GM12878 (cell line): ENCODE data around the gene PELI2. TPM values are rescaled to one million over a fixed set of nuclear protein-coding genes. Genes with fewer than 3 reads are reported as not detected.

Experiments
- ATAC-seq: fragments of 200-7000 bp; cut with Tn5 transposase; 3 replicates; pipeline ENCODE4 v1.9.1; 2020; ENCODE audit warnings: mild to moderate bottlenecking, moderate library complexity
- BruUV-seq: library from RNA; stranded (reverse); fragments of 400-500 nt; replicated peaks from 2 replicates; lab custom pipeline; 2021; lab: Mats Ljungman, UMichigan
- CTCF ChIA-PET: fragments of 300-600 bp; sonication (Branson Sonifier 250); formaldehyde crosslinking; extraction: SDS; loops from one replicate; lab custom pipeline; 2021; ENCODE audit warnings: inconsistent platforms; lab: Yijun Ruan, JAX
- POLR2A ChIA-PET: fragments of 350-600 bp; formaldehyde crosslinking; extraction: SDS; loops from one replicate; lab custom pipeline; 2021; ENCODE audit warnings: inconsistent platforms; lab: Charles Lee
- RAD21 ChIA-PET: fragments of 300-600 bp; sonication (Branson Sonifier 250); formaldehyde crosslinking; loops from one replicate; lab custom pipeline; 2023; ENCODE audit warnings: antibody characterized with exemption; ENCODE audit not compliant: unreplicated experiment; lab: Charles Lee
- SMC1A ChIA-PET: fragments of 300-600 bp; sonication (Branson Sonifier 250); formaldehyde crosslinking; loops from one replicate; lab custom pipeline; 2023; ENCODE audit not compliant: unreplicated experiment, uncharacterized antibody; lab: Charles Lee
- DNase-seq: peaks from one replicate; pipeline ENCODE4 v3.0.0-alpha.2; 2011; ENCODE audit warnings: low read depth, low spot score
- FAIRE-seq: peaks from 3 replicates; lab custom pipeline; 2011; peaks lifted over from hg19 to GRCh38; lab: Jason Lieb, UNC
- H2AFZ ChIP-seq: 2 replicates; pipeline ENCODE4 v1.6.0; 2011; ENCODE audit warnings: low read depth, low read length, control low read depth; ENCODE audit not compliant: control insufficient read depth
- H3K27ac ChIP-seq: 2 replicates; pipeline ENCODE4 v1.5.1; 2011; ENCODE audit warnings: control low read depth; ENCODE audit not compliant: control insufficient read depth, insufficient read depth
- H3K27me3 ChIP-seq, 2 experiments: replicated peaks in 1 of 2; 2 replicates each; pipeline versions ENCODE4 v1.6.0 to v1.6.1; 2011; ENCODE audit warnings: low read length in 1 of 2; ENCODE audit not compliant: control insufficient read depth in 2 of 2, insufficient read depth in 2 of 2
- H3K36me3 ChIP-seq, 2 experiments: 2 replicates each; pipeline ENCODE4 v1.5.1; 2011; ENCODE audit warnings: low read length in 1 of 2; ENCODE audit not compliant: control insufficient read depth in 2 of 2, insufficient read depth in 2 of 2
- H3K4me1 ChIP-seq: 2 replicates; pipeline ENCODE4 v1.6.1; 2011; ENCODE audit warnings: mild to moderate bottlenecking, low read length, moderate library complexity, mixed read lengths; ENCODE audit not compliant: control insufficient read depth, insufficient read depth
- H3K4me2 ChIP-seq: 2 replicates; pipeline ENCODE4 v1.6.0; 2011; ENCODE audit warnings: control low read depth; ENCODE audit not compliant: control insufficient read depth, insufficient read depth
- H3K4me3 ChIP-seq: fragments of 200-600 bp; sonication (generic); 2 replicates; pipeline ENCODE4 v1.5.1; 2016
- H3K79me2 ChIP-seq: 2 replicates; pipeline ENCODE4 v1.6.0; 2011; ENCODE audit warnings: low read length; ENCODE audit not compliant: control insufficient read depth, insufficient read depth
- H3K9ac ChIP-seq: 2 replicates; pipeline ENCODE4 v1.8.0; 2011; ENCODE audit warnings: low read length, control low read depth, mixed read lengths; ENCODE audit not compliant: control insufficient read depth, insufficient read depth
- H3K9me3 ChIP-seq: replicated peaks from 3 replicates; pipeline ENCODE4 v1.5.1; 2011; ENCODE audit warnings: mild to moderate bottlenecking, low read length; ENCODE audit not compliant: control insufficient read depth, insufficient read depth
- H4K20me1 ChIP-seq: 2 replicates; pipeline ENCODE4 v1.6.0; 2011; ENCODE audit not compliant: control insufficient read depth, insufficient read depth
- CREB1 ChIP-seq: IDR thresholded peaks from 2 replicates; pipeline ENCODE4 v1.6.1; 2012; ENCODE audit warnings: low read depth, mild to moderate bottlenecking, inconsistent platforms
- CREM ChIP-seq: IDR thresholded peaks from 2 replicates; pipeline ENCODE4 v1.6.1; 2014; ENCODE audit warnings: antibody characterized with exemption, low read depth
- EP300 ChIP-seq, 2 experiments: fragments of 150-350 bp in 1 of 2; IDR thresholded peaks; 2 replicates each; pipeline ENCODE4 v1.6.1; 2011 to 2012; ENCODE audit warnings: low read depth in 2 of 2, low read length in 2 of 2, borderline replicate concordance in 1 of 2, improper control_type of control experiment in 1 of 2, inconsistent platforms in 1 of 2; ENCODE audit not compliant: control insufficient read depth in 1 of 2
- JUNB ChIP-seq: IDR thresholded peaks from 2 replicates; pipeline ENCODE4 v1.6.1; 2016; ENCODE audit warnings: antibody characterized with exemption, mild to moderate bottlenecking
- POLR2AphosphoS5 ChIP-seq: IDR thresholded peaks from 2 replicates; pipeline ENCODE4 v1.6.1; 2011; ENCODE audit warnings: mild to moderate bottlenecking, low read length, inconsistent platforms
- SMC3 ChIP-seq: IDR thresholded peaks from 2 replicates; pipeline ENCODE4 v1.6.1; 2011; ENCODE audit warnings: low read length, improper control_type of control experiment, borderline replicate concordance
- WGBS: methylation state at CpG from one replicate; pipeline ENCODE4 v1.1.6; 2016; ENCODE audit warnings: low lambda C conversion rate; ENCODE audit not compliant: insufficient replicate concordance, insufficient coverage; ENCODE audit errors: missing lambda C conversion rate; 5-methylcytosine and 5-hydroxymethylcytosine counted together
- in situ Hi-C: fragments of 300-500 bp; cut with MboI; formaldehyde crosslinking; loops from 9 replicates; pipeline ENCODE4 v1.14.3; 2018; ENCODE audit warnings: mixed read lengths
- intact Hi-C: fragments of 100-400 bp; cut with micrococcal nuclease; formaldehyde crosslinking; loops from one replicate; pipeline ENCODE4 v1.14.2; 2022; ENCODE audit not compliant: unreplicated experiment
- polyA plus RNA-seq, 11 experiments: library from polyadenylated mRNA; depleted of rRNA in 4 of 11; unstranded in 6 of 11; stranded (reverse) in 5 of 11; fragments of >200 nt; fragmentation: Nextera tagmentation in 4 of 11; fragmentation: Illumina TruSeq in 1 of 11; extraction: Ambion mirVana in 4 of 11; extraction: Trizol in 1 of 11; gene quantifications; 1 replicate in 1 of 11; 2 replicates in 10 of 11; pipeline versions ENCODE4 v1.2.1 to v1.2.3, GENCODE V29; 2011 to 2016; ENCODE audit warnings: inconsistent platforms in 2 of 11, missing spikeins in 2 of 11, low read depth in 1 of 11
- total RNA-seq, 4 experiments: library from RNA; depleted of rRNA in 3 of 4; stranded (reverse); fragments of >200 nt in 3 of 4; fragmentation: Illumina TruSeq in 1 of 4; extraction: Trizol in 1 of 4; gene quantifications; 2 replicates each; pipeline versions ENCODE4 v1.2.1 to v1.2.3, GENCODE V29; 2013 to 2021

Gene PELI2
- total and polyA plus RNA-seq, 10 of the 15 experiments (the other 5 are each of a cell fraction or from before 2014, with no cell fraction given): under 0.01 to 0.10 (median 0.01) TPM; not detected in 3

DNA sequence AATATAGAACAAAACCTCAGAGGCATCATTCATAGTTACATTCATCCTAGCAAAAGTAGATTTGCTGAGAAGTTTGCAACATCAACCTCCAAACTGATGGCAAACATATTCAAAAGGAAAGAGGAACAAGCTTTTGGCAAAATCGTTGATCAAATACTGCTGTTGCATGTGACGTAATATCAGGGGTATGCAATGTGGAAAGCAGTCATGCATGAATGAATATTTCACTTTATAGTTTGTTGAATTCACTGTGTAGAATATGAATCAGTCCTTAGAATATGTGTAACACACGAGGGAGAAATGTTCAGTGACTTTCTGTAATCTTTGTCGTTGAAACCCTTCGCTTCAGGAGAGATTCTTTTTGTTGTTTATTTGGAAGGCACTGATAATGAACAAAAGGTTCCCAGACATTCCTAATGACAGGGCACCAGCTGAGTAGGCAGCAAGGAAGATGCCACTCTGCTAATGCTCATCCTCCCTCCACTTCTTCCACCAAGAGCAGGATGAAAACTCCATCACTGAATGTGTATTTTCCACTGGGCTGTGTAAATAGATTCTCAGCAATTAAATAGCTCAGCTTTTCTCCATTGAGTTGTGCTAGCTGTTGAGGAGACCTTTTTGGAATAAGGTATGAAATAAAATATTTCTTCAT, 126.1 kb downstream of the PELI2 start:
- ChIA-PET SMC1A (no interaction called here), CTCF (no interaction called here), POLR2A (interaction anchor here (0.6 kb wide), 1 partner anchor 190 kb away, joined by 3 read pairs; no protein-coding TSS in a partner anchor), RAD21 (no interaction called here)
- in situ Hi-C loops: no loop called here
- FAIRE-seq (no peak), DNase-seq (no peak), ATAC-seq (no peak)
- H3K9ac ChIP-seq: no peak overlapping the region
- BruUV-seq: no TSS peak
- H3K27me3 ChIP-seq: no peaks in the 10 kb centered on the region; a peak in 1 of 4 replicates
- no peak overlapping the region for H3K27ac ChIP-seq
- 1% methylated on average over 5 of the region's 5 CpGs for WGBS
- peak; percentile 70 for TF ChIP-seq JUNB
- no peak for TF ChIP-seq SMC3
- TF ChIP-seq EP300 (IDR thresholded peaks at IDR 0.05; ENCODE audit: borderline replicate concordance in 1 of 2, control insufficient read depth in 1 of 2, low read depth in 2 of 2, low read length in 2 of 2): 0 out of 4 replicates have a peak, but pooled peaks of 1 of the 2 experiments have one; percentile 14
- TF ChIP-seq POLR2AphosphoS5: no peak
- 0 out of 2 replicates have a peak, but pooled peaks have one; percentile 30 for TF ChIP-seq CREB1
- peak; percentile 47; the same call in 1 of the 2 replicates for TF ChIP-seq CREM
- intact Hi-C loops: no loop called here
- no peak overlapping the region for H3K4me2 ChIP-seq
- no peak overlapping the region for H3K4me3 ChIP-seq
- H4K20me1 ChIP-seq: no peaks in the 10 kb centered on the region
- H3K9me3 ChIP-seq: no peaks in the 10 kb centered on the region
- H3K79me2 ChIP-seq: no peaks in the 10 kb centered on the region
- no peak overlapping the region for H2AFZ ChIP-seq
- H3K36me3 ChIP-seq: no peaks in the 10 kb centered on the region
- no peaks in the 10 kb centered on the region for H3K4me1 ChIP-seq
